Epithelial cell of esophagus (primary cell): ENCODE results near the gene UNC50.
"Not testable (repeated sequence)": the region's sequence is repeated elsewhere in the genome, so short reads cannot be mapped to it uniquely, and the experiment has no call there.

Experiments used
- DNase-seq: peaks from one replicate; pipeline ENCODE4 v3.0.0; 2010; ENCODE audit warnings: low read depth
- H3K4me3 ChIP-seq: 2 replicates; pipeline ENCODE4 v1.5.1; 2011; ENCODE audit warnings: mild to moderate bottlenecking, low read length, control low read depth
- TF ChIP-seq, protein P1 (sequence below): IDR thresholded peaks from 2 replicates; pipeline ENCODE4 v1.5.1; 2011; ENCODE audit warnings: low read depth, mild to moderate bottlenecking, low read length, control low read depth, inconsistent platforms; ENCODE audit not compliant: insufficient read depth; ENCODE audit errors: missing control alignments

Gene UNC50

GRCh38 chr2:98592565-98592964 lies 15.8 kb upstream of the UNC50 start:
- no peak overlapping the region for H3K4me3 ChIP-seq
- DNase-seq, result no peak
- TF ChIP-seq, protein P1, sequence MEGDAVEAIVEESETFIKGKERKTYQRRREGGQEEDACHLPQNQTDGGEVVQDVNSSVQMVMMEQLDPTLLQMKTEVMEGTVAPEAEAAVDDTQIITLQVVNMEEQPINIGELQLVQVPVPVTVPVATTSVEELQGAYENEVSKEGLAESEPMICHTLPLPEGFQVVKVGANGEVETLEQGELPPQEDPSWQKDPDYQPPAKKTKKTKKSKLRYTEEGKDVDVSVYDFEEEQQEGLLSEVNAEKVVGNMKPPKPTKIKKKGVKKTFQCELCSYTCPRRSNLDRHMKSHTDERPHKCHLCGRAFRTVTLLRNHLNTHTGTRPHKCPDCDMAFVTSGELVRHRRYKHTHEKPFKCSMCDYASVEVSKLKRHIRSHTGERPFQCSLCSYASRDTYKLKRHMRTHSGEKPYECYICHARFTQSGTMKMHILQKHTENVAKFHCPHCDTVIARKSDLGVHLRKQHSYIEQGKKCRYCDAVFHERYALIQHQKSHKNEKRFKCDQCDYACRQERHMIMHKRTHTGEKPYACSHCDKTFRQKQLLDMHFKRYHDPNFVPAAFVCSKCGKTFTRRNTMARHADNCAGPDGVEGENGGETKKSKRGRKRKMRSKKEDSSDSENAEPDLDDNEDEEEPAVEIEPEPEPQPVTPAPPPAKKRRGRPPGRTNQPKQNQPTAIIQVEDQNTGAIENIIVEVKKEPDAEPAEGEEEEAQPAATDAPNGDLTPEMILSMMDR, result no peak

DNA sequence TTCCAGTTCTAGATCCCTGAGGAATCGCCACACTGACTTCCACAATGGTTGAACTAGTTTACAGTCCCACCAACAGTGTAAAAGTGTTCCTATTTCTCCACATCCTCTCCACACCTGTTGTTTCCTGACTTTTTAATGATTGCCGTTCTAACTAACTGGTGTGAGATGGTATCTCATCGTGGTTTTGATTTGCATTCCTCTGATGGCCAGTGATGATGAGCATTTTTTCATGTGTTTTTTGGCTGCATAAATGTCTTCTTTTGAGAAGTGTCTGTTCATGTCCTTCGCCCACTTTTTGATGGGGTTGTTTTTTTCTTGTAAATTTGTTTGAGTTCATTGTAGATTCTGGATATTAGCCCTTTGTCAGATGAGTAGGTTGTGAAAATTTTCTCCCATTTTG lies 13.7 kb upstream of the UNC50 start:
- H3K4me3 ChIP-seq, DNase-seq: not testable (repeated sequence)

- H3K4me3 ChIP-seq, result no peak overlapping the region
- TF ChIP-seq, protein P1, result no peak
- peak; percentile 74 for DNase-seq
Observed at GRCh38 chr2:98598781-98599428, 9.5 kb upstream of the UNC50 start.

GRCh38 chr2:98601532-98602132 lies 6.8 kb upstream of the UNC50 start:
- no peak overlapping the region for H3K4me3 ChIP-seq
- DNase-seq, result peak; percentile 54
- TF ChIP-seq, protein P1, result peak; percentile 77

DNA sequence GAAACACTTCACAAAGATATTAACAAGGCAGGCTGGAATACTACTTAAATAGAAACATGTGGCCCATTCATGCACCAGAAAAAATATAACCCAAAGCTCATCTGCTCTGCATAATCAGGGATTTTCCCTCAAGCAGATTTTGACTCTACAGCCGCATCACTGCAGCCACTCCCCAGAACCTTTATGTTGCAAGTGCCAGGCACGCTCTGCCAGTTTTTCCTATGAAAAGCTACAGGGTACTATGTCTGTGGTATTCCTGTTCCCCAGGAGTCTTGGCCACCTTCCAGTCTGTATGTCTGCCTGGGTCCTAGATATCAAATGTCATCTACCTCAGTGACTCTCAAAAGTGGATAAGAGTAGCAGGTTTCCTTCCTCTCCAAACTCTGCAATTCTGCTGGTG lies 3.8 kb upstream of the UNC50 start:
- TF ChIP-seq, protein P1, result no peak
- H3K4me3 ChIP-seq, result no peak overlapping the region
- peak; percentile 42 for DNase-seq

- H3K4me3 ChIP-seq, result no peak overlapping the region
- DNase-seq, result no peak
- TF ChIP-seq, protein P1, result no peak
Observed at GRCh38 chr2:98605076-98605475, 3.3 kb upstream of the UNC50 start.

- no peak overlapping the region for H3K4me3 ChIP-seq
Observed at GRCh38 chr2:98606431-98606830, 2.0 kb upstream of the UNC50 start.

More at GRCh38 chr2:98606431-98606830, 2.0 kb upstream of the UNC50 start:
- TF ChIP-seq, protein P1, result no peak
- no peak for DNase-seq
